Caki2 (cell line): ENCODE data around the gene GAL. TPM values are rescaled to one million over a fixed set of nuclear protein-coding genes. Genes with fewer than 3 reads are reported as not detected.
"Not testable (repeated sequence)": the region's sequence is repeated elsewhere in the genome, so short reads cannot be mapped to it uniquely, and the experiment has no call there.

Source experiments
- DNase-seq: peaks from one replicate; pipeline ENCODE4 v3.0.0-alpha.2; 2015; ENCODE audit warnings: low read depth
- in situ Hi-C: cut with HindIII; loops from 2 replicates; pipeline ENCODE4 v1.10.0; 2016; ENCODE audit warnings: low sequenced_read_pairs, low pct_unique_long_range_greater_than_20kb, mixed read lengths
- total RNA-seq: library from RNA; depleted of rRNA; stranded (reverse); fragments of >200 nt; shearing (Covaris generic); gene quantifications from 2 replicates; pipeline ENCODE4 v1.2.3, GENCODE V29; 2014; ENCODE audit warnings: low replicate concordance; rRNA removed

The GAL gene, protein sequence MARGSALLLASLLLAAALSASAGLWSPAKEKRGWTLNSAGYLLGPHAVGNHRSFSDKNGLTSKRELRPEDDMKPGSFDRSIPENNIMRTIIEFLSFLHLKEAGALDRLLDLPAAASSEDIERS
- total RNA-seq, result not detected in 2 replicates

DNA sequence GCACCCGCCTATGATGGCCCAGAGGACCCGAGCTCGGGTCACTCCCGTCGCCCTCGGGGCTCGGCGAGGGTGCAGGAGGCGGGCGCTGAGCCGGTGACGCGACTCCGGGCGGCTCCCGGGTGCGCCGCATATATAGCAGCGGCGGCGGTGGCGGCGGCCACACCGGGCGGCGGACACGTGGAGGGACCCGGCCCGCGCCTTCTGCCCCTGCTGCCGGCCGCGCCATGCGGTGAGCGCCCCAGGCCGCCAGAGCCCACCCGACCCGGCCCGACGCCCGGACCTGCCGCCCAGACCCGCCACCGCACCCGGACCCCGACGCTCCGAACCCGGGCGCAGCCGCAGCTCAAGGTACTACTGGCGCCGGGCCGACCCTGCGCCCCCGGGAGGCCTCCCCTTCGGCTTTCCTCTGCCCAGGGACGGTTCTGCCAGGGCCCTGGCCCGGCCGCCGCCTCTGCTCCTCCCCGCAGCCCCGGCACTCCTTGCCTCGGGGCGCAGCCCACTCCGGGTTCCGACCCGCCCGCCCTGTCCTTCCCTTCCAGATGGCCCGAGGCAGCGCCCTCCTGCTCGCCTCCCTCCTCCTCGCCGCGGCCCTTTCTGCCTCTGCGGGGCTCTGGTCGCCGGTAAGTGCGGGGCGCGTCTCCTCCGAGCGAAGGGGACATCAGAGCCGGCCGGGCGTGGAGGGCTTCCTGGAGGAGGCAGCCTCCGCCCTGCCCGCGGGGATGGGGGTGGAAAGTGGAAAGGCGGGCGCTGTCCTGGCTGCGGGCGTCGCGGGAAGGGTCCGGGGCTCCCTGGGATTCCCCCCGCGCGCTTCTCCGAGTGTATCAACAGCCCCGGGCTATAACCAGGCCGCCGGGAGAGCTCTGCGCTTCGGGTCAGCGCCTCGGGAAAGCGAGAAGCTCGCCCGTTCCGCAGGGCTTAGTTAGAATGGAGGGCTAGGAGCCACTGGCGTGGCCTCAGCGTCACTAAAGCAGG is at the start of gene GAL:
TSS of gene GAL (plus strand) at position 160 of the 972 bp plus-strand sequence. CDS start at position 540, 380 bp downstream.
- DNase-seq, result no peak
- in situ Hi-C loops, result no loop called here

DNA sequence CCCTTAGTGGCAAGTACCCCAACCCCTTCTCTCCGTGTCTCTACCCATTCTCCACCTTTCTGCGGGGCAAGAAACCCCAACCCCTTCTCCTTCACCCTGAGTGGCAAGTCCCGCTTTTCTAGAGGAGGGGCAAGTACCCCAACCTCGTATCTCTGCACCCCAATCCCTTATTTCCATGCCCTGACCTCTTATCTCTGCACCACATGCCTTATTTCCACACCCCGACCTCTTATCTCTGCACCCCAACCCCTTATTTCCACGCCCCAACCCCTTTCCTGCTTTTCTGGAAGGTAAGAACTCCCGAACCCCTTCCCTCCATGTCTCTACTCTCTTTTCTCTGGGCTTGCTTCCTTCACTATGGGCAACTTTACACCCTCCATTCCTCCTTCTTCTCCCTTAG is 49.7 kb upstream of the GAL start:
- DNase-seq, in situ Hi-C loops: not testable (repeated sequence)

DNA sequence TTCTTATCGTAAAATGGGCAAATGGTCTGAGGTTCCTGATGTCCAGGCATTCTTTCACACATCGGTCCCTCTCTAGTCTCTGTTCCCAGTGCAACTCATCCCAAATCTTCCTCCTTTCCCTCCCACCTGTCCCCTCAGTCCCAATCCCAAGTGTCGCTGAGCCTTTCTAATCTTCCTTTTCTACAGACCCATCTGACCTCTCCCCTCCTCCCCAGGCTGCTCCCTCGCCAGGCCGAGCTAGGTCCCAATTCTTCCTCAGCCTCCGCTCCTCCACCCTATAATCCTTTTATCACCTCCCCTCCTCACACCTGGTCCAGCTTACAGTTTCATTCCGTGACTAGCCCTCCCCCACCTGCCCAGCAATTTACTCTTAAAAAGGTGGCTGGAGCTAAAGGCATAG is 49.2 kb upstream of the GAL start:
- DNase-seq, in situ Hi-C loops: not testable (repeated sequence)

DNA sequence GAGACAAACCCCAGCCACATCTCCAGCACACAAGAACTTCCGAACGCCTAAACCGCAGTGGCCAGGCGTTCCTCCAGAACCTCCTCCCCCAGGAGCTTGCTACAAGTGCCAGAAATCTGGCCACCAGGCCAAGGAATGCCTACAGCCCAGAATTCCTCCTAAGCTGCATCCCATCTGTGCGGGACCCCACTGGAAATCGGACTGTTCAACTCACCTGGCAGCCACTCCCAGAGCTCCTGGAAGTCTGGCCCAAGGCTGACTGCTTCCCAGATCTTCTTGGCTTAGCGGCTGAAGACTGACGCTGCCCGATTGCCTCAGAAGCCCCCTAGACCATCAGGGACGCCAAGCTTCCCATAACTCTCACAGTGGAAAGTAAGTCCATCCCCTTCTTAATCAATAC is 48.5 kb upstream of the GAL start:
- DNase-seq, in situ Hi-C loops: not testable (repeated sequence)

DNA sequence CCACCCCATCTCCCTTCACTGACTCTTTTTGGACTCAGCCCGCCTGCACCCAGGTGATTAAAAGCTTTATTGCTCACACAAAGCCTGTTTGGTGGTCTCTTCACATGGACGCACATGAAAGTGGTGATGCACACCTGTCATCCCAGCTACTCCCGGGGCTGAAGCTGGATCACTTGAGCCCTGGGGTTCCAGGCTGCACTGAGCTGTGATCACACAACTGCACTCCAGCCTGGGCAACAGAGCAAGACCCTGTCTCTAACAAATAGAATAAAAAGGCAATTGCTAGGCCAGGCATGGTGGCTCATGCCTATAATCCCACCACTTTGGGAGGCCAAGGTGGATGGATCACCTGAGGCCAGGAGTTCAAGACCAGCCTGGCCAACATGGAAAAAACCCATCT is 45.0 kb upstream of the GAL start:
- in situ Hi-C loops, DNase-seq: not testable (repeated sequence)

DNA sequence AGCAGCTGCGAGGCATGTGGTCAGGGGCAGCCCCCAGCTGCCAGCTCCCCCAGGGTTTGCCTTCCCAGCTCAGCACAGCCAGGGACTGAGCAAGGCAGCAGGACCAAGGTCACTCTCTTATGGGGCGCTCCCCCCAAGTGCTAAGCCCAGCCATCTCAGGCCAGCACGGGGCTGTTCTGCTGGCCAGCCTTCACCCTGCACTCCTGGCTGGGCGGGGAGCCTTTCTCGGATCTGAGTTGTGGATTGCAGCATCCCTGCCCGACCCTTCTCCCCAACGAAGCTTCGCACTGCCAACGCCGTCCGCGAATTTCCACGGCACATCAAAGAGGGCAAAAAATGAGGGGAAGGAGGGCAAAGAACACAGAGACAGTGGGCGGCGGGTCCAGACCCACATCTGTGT is 42.5 kb upstream of the GAL start:
- DNase-seq, result no peak
- in situ Hi-C loops, result loop anchor here (10.0 kb wide), 1 partner anchor 53 kb away; no protein-coding TSS in a partner anchor

DNA sequence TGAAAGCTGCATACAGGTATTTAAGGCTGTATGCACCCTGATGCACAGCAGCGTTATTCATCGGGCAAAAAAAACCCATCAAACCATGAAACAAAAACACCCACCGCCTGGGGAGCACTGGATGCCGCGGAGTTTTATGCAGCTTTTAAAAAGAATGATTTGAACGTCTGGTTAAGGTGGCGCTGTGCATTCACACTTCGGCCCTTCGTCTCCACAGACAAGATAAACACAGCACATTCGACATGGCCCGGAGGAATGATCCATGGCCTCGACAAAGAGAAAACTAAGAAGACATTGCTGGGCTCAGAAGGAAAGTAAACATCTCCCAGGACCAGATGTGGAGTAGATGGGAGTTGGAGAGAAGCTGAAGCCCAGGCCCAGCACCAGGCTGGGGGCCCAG is 40.8 kb upstream of the GAL start:
- in situ Hi-C loops, result loop anchor here (10.0 kb wide), 1 partner anchor 51 kb away; no protein-coding TSS in a partner anchor

DNA sequence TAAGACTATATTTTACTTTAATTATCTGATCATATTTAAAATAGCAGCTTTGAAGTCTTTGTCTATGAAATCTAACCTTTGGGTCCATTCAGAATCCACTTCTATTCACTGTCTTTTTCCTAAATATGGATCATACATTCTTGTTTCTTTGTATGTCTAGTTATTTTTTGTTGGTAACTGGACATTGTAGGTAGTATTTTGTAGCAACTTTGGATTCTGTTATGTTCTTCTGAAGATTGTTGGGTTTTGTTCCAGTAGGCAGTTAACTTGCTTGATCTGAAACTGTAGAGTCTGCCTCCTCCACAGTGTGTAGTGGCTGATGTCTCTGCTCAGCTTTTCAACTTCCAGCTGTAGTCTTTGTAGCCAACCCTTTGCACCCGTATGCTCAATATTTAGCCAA is 37.5 kb upstream of the GAL start:
- DNase-seq, result no peak
- in situ Hi-C loops, result loop anchor here (10.0 kb wide), 1 partner anchor 48 kb away; no protein-coding TSS in a partner anchor

More for the DNA sequence above, 40.8 kb upstream of the GAL start:
- no peak for DNase-seq

DNA sequence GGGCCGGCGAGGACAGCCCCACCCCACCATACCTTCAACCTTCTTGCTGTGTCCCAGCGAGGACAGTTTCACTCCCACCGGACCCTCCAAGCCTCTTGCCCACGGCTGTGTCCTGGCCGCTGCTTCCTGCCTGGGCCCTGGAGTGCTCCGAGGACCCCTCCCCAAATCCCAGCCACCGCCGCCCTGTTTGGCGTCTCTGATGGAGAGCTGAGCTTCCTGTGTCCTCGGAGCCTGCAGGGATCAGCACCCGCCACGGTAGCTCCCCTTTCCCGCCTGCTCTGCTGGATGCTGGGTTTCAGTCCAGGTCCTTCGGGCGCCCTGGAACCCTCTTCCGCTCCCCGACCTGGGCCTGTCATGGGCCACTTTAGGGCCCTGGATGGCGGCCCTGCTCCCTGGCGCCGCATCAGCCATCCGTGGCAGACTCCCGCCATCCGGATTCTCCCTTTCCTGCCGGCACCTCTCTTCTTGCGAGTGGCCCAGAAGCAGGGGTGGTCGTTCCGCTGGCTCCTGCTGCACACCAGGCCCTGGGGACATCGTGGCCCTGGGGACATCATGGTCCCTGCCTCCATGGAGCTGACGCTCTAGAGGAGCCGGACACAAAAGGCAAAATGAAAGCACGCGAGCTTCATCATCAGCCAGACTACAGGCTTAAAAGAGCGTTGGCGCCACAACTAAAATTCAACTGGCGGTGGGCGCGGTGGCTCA is 34.3 kb upstream of the GAL start:
- in situ Hi-C loops, result loop anchor here (10.0 kb wide), 1 partner anchor 45 kb away; no protein-coding TSS in a partner anchor
- no peak for DNase-seq

DNA sequence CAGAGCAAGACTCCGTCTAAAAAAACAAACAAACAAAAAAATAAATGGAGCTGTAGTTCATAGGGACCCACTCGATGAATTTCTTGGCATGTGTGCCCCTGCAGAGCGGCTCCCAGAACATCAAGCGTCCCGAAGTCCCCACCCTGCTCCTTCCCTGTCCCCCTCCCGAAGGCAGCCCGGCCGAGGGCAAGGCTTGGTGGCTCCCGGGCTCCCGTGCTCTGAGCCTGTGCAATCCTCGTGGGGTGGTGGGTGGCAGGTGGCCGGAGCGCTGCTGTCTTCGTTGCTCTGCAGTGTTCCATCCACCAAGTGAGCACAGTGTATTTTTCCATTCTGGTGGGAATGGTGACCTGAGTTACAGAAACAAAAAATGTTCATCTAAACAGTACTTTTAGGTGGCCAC is 33.5 kb upstream of the GAL start:
- in situ Hi-C loops, result no loop called here
- no peak for DNase-seq

DNA sequence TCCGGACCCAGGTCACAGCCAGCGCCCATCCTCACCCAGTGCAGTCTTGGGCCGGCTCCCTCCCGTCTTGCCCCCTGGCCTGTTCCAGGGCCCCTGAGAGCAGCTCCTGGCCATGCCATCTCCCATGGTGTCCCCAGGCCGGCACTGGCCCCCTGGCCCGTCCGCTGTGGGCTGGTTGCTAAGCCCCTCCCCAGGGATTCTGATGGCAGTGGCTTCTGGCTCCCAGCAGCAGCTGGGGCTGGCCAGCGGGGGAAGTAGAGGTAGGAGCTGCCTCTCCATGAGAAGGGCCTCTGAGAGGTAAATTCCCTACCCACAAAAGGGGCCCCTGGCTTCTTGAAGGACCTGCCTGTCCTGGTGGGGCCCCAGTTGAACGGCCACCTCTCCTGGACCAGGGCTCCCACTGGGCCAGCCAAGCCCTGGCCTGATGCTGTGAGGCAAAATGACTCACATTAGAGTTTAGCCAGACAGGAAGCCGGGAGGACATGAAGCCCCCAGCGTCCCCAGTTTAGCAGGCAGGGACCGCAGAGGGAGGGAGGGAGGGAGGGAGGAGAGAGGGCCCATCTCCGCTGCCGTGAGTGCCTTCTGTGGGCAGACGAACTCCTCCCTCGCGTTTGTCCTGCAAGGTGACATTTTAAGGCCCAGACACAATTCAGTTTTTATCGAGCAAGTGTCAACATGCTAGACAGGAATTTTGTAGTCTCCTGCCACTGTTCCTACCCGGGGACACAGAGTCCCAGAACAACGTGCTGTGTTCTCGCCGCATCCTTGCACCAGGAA is 32.9 kb upstream of the GAL start:
- in situ Hi-C loops, result no loop called here
- DNase-seq, result no peak

DNA sequence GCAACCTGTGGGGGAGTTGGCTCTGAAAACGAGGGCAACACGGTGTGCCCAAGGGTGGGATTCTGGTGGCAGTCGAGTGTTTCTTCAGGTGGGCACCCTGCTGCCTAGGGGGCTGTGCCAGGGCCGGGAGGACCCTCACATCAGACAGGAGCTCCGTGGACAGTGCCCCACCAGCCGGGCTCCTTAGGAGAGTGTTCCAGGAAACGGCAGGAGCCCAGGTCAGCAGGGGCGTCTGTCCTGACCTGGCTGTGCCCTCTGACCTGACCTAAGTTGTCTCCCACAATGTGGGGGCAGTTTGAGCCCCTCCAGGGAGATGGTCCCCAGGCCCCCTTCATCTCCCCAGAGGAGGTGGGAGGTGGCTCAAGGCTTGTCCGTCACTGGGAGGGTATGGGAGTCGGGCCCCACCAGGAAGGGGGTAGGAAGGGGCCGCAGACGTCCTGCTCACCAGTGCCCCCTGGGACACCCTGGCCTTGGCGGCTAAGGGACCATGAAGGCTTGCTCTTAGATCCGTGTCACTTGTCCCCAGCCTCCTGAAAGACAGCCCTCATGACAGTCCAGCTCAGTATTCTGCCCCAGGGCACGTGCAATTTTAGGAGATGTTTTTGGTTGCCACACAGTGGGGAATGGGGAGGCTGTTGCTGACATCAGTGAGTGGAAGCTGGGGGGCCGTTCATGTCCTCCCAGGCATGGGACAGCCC is 32.2 kb upstream of the GAL start:
- in situ Hi-C loops, result no loop called here
- DNase-seq, result no peak

DNA sequence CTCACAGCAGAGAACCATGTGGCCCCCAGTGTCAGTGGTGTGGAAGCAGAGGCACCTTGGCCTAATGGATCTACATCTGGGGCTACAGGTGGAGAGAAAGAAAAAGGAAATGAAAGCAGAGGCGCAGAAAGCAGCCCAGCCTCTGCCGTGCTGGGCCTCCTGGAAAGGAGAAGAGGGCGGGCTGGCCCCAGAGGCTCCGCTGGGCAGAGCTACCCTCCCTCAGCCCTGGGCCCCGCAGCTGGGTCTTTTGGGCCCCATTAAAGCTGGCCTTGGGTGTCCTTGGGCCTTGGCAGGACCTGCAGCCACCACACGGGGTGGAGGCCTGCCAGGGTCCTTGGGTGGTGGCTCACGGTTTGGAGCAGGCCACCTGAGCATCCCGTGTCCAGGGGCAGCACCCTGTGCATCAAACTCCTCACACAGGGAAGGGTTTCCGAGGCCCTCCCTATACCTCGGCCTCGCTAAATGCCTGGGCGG is 31.6 kb upstream of the GAL start:
- no peak for DNase-seq

DNA sequence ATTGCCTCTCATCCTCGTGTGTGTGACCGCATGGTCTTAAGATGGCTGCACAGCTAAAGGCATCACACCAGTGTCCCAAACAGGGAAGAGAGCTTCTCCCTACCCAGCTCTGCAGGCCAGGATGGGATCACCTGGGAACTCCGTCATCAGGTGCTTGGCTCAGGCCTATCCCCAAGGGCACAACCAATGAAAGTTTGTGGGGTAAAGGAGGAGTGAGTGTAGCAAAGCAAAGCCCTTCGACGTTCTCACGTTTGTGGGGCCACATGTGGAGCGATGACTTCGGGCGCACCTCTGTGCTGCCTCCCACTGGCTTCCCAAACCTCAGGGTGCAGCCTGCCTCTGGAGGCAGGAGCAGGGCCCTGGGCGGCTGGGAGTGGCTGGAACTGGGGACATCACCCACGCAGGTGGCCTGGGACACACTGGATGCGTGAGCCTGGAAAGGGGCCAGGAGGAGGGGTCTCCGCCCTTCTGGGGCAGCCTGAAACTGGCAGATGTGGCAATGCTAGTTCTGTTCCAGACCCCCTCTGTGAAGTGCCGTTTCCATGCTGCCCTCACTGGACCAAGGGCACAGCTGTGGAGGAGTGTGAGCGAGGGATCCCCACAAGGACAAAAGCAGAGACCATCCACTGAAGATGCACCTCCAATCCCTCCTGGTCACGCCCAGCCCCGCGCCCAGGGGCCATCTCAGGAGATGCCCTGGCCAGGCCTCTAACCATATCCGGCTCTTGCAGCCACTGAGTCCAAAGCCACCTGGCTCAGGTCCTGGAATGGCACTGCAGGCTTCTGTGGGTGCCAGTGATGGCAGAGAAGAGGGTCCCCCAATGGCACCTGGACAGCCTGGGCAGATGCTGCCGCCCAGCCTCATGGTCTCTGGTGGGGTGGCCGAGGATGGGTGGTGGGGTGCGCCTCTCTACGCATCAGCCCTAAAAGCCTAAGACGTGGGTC is 30.6 kb upstream of the GAL start:
- in situ Hi-C loops, result no loop called here

More for the DNA sequence above, 31.6 kb upstream of the GAL start:
- in situ Hi-C loops, result no loop called here

DNA sequence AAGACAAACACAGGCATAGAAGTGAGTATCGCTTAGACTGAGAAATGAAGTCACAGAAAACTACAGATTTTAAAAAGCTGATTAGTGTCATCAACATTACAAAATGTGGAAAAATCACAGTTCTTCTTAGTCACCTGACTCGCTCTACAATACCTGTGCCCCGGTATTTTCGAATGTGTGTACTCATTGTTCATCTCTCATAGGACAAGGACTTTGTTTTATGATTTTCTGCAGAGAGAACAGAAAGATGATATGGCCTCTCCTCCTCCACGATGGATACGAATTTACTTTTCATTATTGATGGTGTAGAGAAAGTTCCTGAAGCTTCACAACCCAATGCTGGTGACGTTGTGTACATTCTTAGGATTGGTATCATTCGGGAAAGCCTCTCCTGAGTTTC is 29.4 kb upstream of the GAL start:
- DNase-seq, result no peak
- in situ Hi-C loops, result no loop called here

More for the DNA sequence above, 30.6 kb upstream of the GAL start:
- no peak for DNase-seq

DNA sequence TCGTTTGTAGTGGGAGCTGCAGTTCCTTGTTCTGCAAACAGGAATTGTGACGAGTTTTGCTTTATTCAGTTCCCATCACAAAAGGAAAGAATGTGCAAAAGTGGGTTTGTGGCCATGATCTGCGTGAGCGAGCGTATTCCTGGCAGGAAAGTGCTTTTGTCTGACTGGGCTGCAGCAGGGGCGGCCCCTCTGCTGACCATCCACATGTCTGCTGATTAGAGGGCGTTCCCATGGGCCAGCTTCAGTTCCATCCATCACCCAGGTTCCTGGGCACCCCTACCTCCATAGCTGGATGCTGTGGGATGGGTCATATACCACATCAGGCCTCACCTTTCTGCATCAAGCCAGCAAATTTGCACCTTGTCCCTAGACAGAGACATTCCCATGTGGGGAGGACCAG is 28.9 kb upstream of the GAL start:
- in situ Hi-C loops, result no loop called here
- no peak for DNase-seq
